GM08714 (cell line): Measurements from ENCODE around the gene YTHDF1.

ENCODE experiments used
- H3K4me3 ChIP-seq: fragments of 200-500 bp; sonication (Bioruptor generic); 2 replicates; pipeline ENCODE4 v1.5.1; 2014; ENCODE audit warnings: mild to moderate bottlenecking, low read length, inconsistent platforms
- ZNF274 ChIP-seq: IDR thresholded peaks from 2 replicates; pipeline ENCODE4 v1.6.1; 2012; ENCODE audit warnings: mild to moderate bottlenecking, low read depth, low read length

YTHDF1 gene

GRCh38 chr20:63155266-63156165 is 60.4 kb downstream of the YTHDF1 start:
- TF ChIP-seq ZNF274 = no peak
- H3K4me3 ChIP-seq = no peak overlapping the region

- no peak overlapping the region for H3K4me3 ChIP-seq
- TF ChIP-seq ZNF274 = no peak
Observed at GRCh38 chr20:63154395-63154794, 61.5 kb downstream of the YTHDF1 start.

DNA sequence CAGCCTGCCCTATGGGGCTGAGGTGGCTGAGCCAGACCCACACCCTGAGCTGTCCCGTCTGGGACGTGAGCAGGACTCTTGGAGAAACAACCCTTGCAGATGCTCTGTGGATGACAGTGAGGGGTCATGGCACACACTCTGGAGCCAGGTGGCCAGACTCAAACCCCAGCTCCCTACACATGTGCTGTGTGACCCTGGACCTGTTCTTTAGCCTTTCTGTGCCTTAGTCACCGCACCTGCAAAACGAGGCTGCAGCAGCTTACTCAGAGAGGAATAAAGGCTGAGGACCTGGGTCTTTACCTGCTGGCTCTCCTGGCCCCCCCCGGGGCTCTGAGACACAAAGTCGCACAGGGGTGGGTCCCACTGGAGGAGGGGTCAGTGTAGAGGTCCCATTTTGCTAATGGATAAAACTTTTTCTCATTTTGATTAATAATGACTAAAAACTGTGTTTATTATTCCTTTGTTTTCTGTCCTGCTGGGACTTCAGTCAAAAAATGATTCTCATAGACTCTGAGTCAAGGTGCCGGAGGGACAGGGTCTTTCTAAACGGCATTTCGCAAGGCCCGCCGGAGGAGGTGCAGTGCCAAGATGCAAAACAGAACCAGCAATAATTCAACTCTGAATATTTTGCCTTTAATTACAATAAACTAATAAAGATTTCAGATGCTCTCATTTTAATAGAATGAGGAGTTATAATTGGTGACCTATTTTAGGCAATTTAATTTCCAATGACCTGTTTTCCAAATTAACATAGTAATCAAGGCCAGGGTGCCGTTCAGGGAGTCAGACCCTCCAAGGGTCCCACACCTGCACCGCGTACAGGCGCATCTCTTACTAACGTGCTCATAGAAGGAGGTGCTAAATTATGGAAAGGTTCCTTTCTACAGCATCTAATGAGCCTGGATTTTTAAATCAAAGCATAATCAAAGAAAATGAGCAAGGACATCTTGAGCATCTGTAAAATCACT is 62.4 kb downstream of the YTHDF1 start:
- no peak for TF ChIP-seq ZNF274
- no peak overlapping the region for H3K4me3 ChIP-seq

DNA sequence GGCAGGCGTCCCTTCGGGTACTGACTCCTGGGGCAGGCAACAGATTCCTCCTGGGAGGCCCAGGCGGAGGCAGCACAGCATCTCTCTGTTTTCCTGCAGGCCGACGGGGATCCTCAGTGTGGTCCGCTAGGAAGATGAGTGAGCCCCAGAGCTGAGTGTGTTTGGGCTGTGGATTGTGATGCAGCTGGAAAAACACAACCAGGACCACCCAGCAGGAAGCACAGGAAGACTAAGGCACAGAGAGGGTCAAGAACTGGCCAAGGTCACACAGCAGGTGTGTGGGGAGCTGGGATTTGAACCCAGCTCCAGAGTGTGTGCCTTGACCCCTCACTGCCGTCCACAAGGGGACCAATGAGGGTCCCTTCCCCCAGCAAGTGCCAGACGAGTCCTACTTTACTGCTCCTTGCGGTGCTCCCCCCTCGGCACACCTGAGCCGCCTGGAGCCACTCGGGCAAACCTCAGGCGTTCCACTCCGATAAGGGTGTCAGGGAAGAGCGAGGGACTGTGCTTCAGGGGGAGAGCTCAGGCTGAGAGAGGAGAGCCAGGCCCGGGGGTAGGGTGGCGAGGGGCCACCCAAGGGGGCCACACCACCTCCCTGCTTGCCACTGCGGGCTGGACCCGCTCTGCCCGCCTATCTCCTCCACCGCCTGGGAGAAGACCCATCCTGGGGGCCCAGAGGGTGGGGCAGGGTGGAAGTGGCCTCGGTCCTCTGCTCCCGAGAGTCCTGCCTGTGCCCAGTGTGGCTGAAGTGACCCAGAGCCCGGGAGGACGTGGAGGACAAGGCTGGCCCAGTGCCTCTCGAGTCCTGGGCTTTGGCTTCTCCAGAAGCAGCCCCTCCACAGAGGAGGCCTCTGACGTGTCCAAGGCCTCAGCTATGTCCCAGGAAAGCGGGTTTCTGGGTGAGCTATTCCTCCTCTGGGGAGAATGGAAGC is 63.3 kb downstream of the YTHDF1 start:
- no peak for TF ChIP-seq ZNF274
- H3K4me3 ChIP-seq = no peak overlapping the region

GRCh38 chr20:63151554-63152321 is 64.2 kb downstream of the YTHDF1 start:
- TF ChIP-seq ZNF274 = no peak
- no peak overlapping the region for H3K4me3 ChIP-seq

- no peak overlapping the region for H3K4me3 ChIP-seq
- no peak for TF ChIP-seq ZNF274
Observed at GRCh38 chr20:63150911-63151531, 64.9 kb downstream of the YTHDF1 start.

- TF ChIP-seq ZNF274 = no peak
Observed at GRCh38 chr20:63150391-63150898, 65.5 kb downstream of the YTHDF1 start.

GRCh38 chr20:63149531-63150192 is 66.3 kb downstream of the YTHDF1 start:
- TF ChIP-seq ZNF274 = no peak
- no peak overlapping the region for H3K4me3 ChIP-seq

More at GRCh38 chr20:63150391-63150898, 65.5 kb downstream of the YTHDF1 start:
- H3K4me3 ChIP-seq = no peak overlapping the region

GRCh38 chr20:63148696-63149095 is 67.2 kb downstream of the YTHDF1 start:
- TF ChIP-seq ZNF274 = no peak
- no peak overlapping the region for H3K4me3 ChIP-seq

DNA sequence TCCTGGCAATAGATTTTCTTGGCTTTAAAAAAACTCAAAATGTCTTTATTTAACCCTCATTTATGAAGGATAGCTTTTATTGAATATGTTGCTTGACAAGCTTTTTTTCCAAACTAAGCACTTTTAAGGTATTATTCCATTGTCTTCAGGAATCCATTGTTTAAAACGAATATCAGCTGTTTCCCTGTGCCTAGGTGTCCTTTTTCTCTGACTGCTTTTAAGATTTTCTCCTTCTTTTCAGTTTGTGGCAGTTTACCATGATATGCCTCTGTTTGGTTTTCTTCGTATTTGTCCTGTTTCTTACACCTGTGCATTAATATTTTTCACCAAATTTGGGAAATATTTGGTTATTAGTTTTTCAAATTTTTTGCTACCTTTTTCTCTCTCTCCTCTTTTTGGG is 68.4 kb downstream of the YTHDF1 start:
- H3K4me3 ChIP-seq = no peak overlapping the region
- no peak for TF ChIP-seq ZNF274
